Kidney epithelial cell (primary cell): ENCODE measurements around the gene IL36A. TPM values are rescaled to one million over a fixed set of nuclear protein-coding genes. Genes with fewer than 3 reads are reported as not detected.

ENCODE experiments used
- DNase-seq: peaks from one replicate; pipeline ENCODE4 v3.0.0-alpha.2; 2010; ENCODE audit warnings: low read depth
- H3K27me3 ChIP-seq: 2 replicates; pipeline ENCODE4 v1.6.0; 2011; ENCODE audit warnings: low read length; ENCODE audit not compliant: control insufficient read depth, insufficient read depth
- H3K36me3 ChIP-seq: 2 replicates; pipeline ENCODE4 v1.5.1; 2011; ENCODE audit warnings: low read length; ENCODE audit not compliant: control insufficient read depth, insufficient read depth
- H3K4me3 ChIP-seq: 2 replicates; pipeline ENCODE4 v1.5.1; 2011; ENCODE audit warnings: low read depth, mild to moderate bottlenecking, control low read depth, low read length
- CTCF ChIP-seq: IDR thresholded peaks from 2 replicates; pipeline ENCODE4 v1.5.1; 2011; ENCODE audit warnings: mild to moderate bottlenecking, moderate library complexity, low read length, control low read depth, inconsistent platforms; ENCODE audit not compliant: insufficient read depth, poor library complexity, severe bottlenecking
- total RNA-seq: library from RNA; depleted of rRNA; stranded (reverse); fragments of >200 nt; gene quantifications from 2 replicates; pipeline ENCODE4 v1.2.3, GENCODE V29; 2015

Gene IL36A
- total RNA-seq, 1 donor from 2014 or later = not detected

GRCh38 chr2:113027691-113028090, 22.4 kb downstream of the IL36A start:
- Histone ChIP-seq H3K27me3 (peaks cover 19% of the 10 kb centered on the region), H3K4me3 (no peak overlapping the region), H3K36me3 (no peaks in the 10 kb centered on the region)
- no peak for DNase-seq
- no peak for TF ChIP-seq CTCF

- no peak for DNase-seq
- Histone ChIP-seq H3K4me3 (no peak overlapping the region), H3K27me3 (peaks cover 19% of the 10 kb centered on the region), H3K36me3 (no peaks in the 10 kb centered on the region)
- no peak for TF ChIP-seq CTCF
These were observed 22.9 kb downstream of the IL36A start for GRCh38 chr2:113028112-113028511.

- no peaks in the 10 kb centered on the region for H3K36me3 ChIP-seq
- DNase-seq = no peak
- H3K27me3 ChIP-seq = peaks cover 14% of the 10 kb centered on the region
- H3K4me3 ChIP-seq = no peak overlapping the region
- TF ChIP-seq CTCF = no peak
These were observed 27.5 kb downstream of the IL36A start for GRCh38 chr2:113032737-113033136.

- DNase-seq = no peak
- Histone ChIP-seq H3K36me3 (no peaks in the 10 kb centered on the region), H3K4me3 (no peak overlapping the region), H3K27me3 (peaks cover 10% of the 10 kb centered on the region)
- TF ChIP-seq CTCF = no peak
These were observed 28.8 kb downstream of the IL36A start for GRCh38 chr2:113034016-113034415.

GRCh38 chr2:113036763-113037162, 31.5 kb downstream of the IL36A start:
- Histone ChIP-seq H3K36me3 (no peaks in the 10 kb centered on the region), H3K27me3 (peaks cover 9% of the 10 kb centered on the region)

More at GRCh38 chr2:113036763-113037162, 31.5 kb downstream of the IL36A start:
- H3K4me3 ChIP-seq = no peak overlapping the region
- DNase-seq = no peak
- TF ChIP-seq CTCF = no peak
